ENCODE measurements around the gene PPEF1. TPM values are rescaled to one million over a fixed set of nuclear protein-coding genes. Genes with fewer than 3 reads are reported as not detected.

PPEF1 gene
- total RNA-seq, 1 experiment from 2014 or later, result 1.2 TPM

DNA sequence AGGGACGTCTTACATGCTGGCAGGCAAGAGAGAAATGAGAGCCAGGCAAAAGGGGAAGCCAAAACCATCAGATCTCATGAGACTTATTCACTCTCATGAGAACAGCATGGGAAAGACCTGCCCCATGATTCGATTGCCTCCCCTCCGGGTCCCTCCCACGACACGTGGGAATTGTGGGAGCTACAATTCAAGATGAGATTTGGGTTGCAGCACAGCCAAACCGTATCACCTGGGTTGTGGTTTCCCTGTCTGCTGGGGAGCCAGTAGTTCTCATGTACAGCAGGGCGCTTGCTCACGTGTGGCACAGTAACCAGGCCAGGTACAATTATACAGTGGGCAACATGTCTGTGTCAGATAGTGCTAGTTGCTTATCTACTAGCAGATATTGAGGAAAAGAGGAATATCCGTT, 24.5 kb upstream of the PPEF1 start:
- no peaks in the 10 kb centered on the region for H3K4me1 ChIP-seq (ENCODE audit: insufficient read depth, low read length, poor library complexity, severe bottlenecking)
- TF ChIP-seq EZH2 (IDR thresholded peaks at IDR 0.05; ENCODE audit: borderline replicate concordance, low read depth, low read length, poor library complexity, severe bottlenecking), result no peak
- no peak for DNase-seq (ENCODE audit: low spot score)
- ChIA-PET POLR2A (ENCODE audit: low non-redundant PET) (no interaction called here), CTCF (no interaction called here)
- no TSS peak for BruUV-seq (replicated peaks)
- no peak overlapping the region for H3K27ac ChIP-seq (ENCODE audit: low read depth, low read length, poor library complexity, severe bottlenecking)
- H3K27me3 ChIP-seq (replicated peaks; ENCODE audit: insufficient read depth, low read depth, low read length, poor library complexity), result no peaks in the 10 kb centered on the region
- no peak overlapping the region for H3K4me3 ChIP-seq (ENCODE audit: low read depth, low read length, poor library complexity, severe bottlenecking)
- H3K36me3 ChIP-seq (ENCODE audit: insufficient read depth, low read length, poor library complexity, severe bottlenecking), result no peaks in the 10 kb centered on the region
- intact Hi-C loops (cut with micrococcal nuclease; ENCODE audit: unreplicated experiment), result no loop called here
- no peaks in the 10 kb centered on the region for H3K9me3 ChIP-seq (ENCODE audit: low read depth, low read length, poor library complexity, severe bottlenecking)

- POLR2A ChIA-PET (ENCODE audit: low non-redundant PET), result no interaction called here
- Histone ChIP-seq H3K9me3 (ENCODE audit: low read depth, low read length, poor library complexity, severe bottlenecking) (no peaks in the 10 kb centered on the region), H3K4me3 (ENCODE audit: low read depth, low read length, poor library complexity, severe bottlenecking) (no peak overlapping the region), H3K27me3 (replicated peaks; ENCODE audit: insufficient read depth, low read depth, low read length, poor library complexity) (peaks cover 6% of the 10 kb centered on the region), H3K4me1 (ENCODE audit: insufficient read depth, low read length, poor library complexity, severe bottlenecking) (no peaks in the 10 kb centered on the region), H3K36me3 (ENCODE audit: insufficient read depth, low read length, poor library complexity, severe bottlenecking) (no peaks in the 10 kb centered on the region), H3K27ac (ENCODE audit: low read depth, low read length, poor library complexity, severe bottlenecking) (no peak overlapping the region)
- no peak for DNase-seq (ENCODE audit: low spot score)
- intact Hi-C loops (cut with micrococcal nuclease; ENCODE audit: unreplicated experiment), result no loop called here
- CTCF ChIA-PET, result no interaction called here
- BruUV-seq (replicated peaks), result no TSS peak
- no peak for TF ChIP-seq EZH2 (IDR thresholded peaks at IDR 0.05; ENCODE audit: borderline replicate concordance, low read depth, low read length, poor library complexity, severe bottlenecking)
- TF ChIP-seq CTCF (conservative IDR thresholded peaks at IDR 0.05; ENCODE audit: low read depth, low read length), result no peak
Observed at GRCh38 chrX:18687856-18688495, 19.5 kb upstream of the PPEF1 start.

GRCh38 chrX:18691431-18691830, 16.0 kb upstream of the PPEF1 start:
- CTCF ChIA-PET, result no interaction called here
- Histone ChIP-seq H3K27me3 (replicated peaks; ENCODE audit: insufficient read depth, low read depth, low read length, poor library complexity) (peaks cover 6% of the 10 kb centered on the region), H3K27ac (ENCODE audit: low read depth, low read length, poor library complexity, severe bottlenecking) (no peak overlapping the region), H3K4me1 (ENCODE audit: insufficient read depth, low read length, poor library complexity, severe bottlenecking) (no peaks in the 10 kb centered on the region), H3K9me3 (ENCODE audit: low read depth, low read length, poor library complexity, severe bottlenecking) (no peaks in the 10 kb centered on the region), H3K36me3 (ENCODE audit: insufficient read depth, low read length, poor library complexity, severe bottlenecking) (no peaks in the 10 kb centered on the region), H3K4me3 (ENCODE audit: low read depth, low read length, poor library complexity, severe bottlenecking) (no peak overlapping the region)
- POLR2A ChIA-PET (ENCODE audit: low non-redundant PET), result no interaction called here
- no TSS peak for BruUV-seq (replicated peaks)
- DNase-seq (ENCODE audit: low spot score), result no peak
- intact Hi-C loops (cut with micrococcal nuclease; ENCODE audit: unreplicated experiment), result no loop called here
- no peak for TF ChIP-seq CTCF (conservative IDR thresholded peaks at IDR 0.05; ENCODE audit: low read depth, low read length)
- no peak for TF ChIP-seq EZH2 (IDR thresholded peaks at IDR 0.05; ENCODE audit: borderline replicate concordance, low read depth, low read length, poor library complexity, severe bottlenecking)

- TF ChIP-seq CTCF (conservative IDR thresholded peaks at IDR 0.05; ENCODE audit: low read depth, low read length) (no peak), EZH2 (IDR thresholded peaks at IDR 0.05; ENCODE audit: borderline replicate concordance, low read depth, low read length, poor library complexity, severe bottlenecking) (no peak)
- Histone ChIP-seq H3K36me3 (ENCODE audit: insufficient read depth, low read length, poor library complexity, severe bottlenecking) (no peaks in the 10 kb centered on the region), H3K4me1 (ENCODE audit: insufficient read depth, low read length, poor library complexity, severe bottlenecking) (no peaks in the 10 kb centered on the region), H3K27ac (ENCODE audit: low read depth, low read length, poor library complexity, severe bottlenecking) (no peak overlapping the region), H3K4me3 (ENCODE audit: low read depth, low read length, poor library complexity, severe bottlenecking) (no peak overlapping the region), H3K9me3 (ENCODE audit: low read depth, low read length, poor library complexity, severe bottlenecking) (no peaks in the 10 kb centered on the region), H3K27me3 (replicated peaks; ENCODE audit: insufficient read depth, low read depth, low read length, poor library complexity) (peaks cover 6% of the 10 kb centered on the region)
- no peak for DNase-seq (ENCODE audit: low spot score)
- POLR2A ChIA-PET (ENCODE audit: low non-redundant PET), result no interaction called here
- CTCF ChIA-PET, result no interaction called here
- no TSS peak for BruUV-seq (replicated peaks)
- intact Hi-C loops (cut with micrococcal nuclease; ENCODE audit: unreplicated experiment), result no loop called here
Observed at GRCh38 chrX:18692541-18692940, 14.9 kb upstream of the PPEF1 start.
